ENCODE measurements around the gene IPO11.

IPO11 gene

DNA sequence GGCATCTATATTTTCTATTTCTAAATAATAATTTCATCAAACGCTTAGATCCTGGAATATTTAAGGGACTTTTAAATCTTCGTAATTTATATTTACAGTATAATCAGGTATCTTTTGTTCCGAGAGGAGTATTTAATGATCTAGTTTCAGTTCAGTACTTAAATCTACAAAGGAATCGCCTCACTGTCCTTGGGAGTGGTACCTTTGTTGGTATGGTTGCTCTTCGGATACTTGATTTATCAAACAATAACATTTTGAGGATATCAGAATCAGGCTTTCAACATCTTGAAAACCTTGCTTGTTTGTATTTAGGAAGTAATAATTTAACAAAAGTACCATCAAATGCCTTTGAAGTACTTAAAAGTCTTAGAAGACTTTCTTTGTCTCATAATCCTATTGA is 167.2 kb downstream of the IPO11 start:
- Mint-ChIP-seq H3K27me3 (ENCODE audit: low read depth) (no peaks in the 10 kb centered on the region), H3K4me1 (ENCODE audit: low read depth) (peaks cover 15% of the 10 kb centered on the region), H3K4me3 (no peak overlapping the region), H3K27ac (no peak overlapping the region), H3K36me3 (ENCODE audit: low read depth) (peaks cover 10% of the 10 kb centered on the region), H3K9me3 (no peaks in the 10 kb centered on the region)

- Mint-ChIP-seq H3K4me3 (no peak overlapping the region), H3K27ac (no peak overlapping the region), H3K9me3 (no peaks in the 10 kb centered on the region), H3K27me3 (ENCODE audit: low read depth) (no peaks in the 10 kb centered on the region), H3K4me1 (ENCODE audit: low read depth) (peaks cover 18% of the 10 kb centered on the region), H3K36me3 (ENCODE audit: low read depth) (peaks cover 7% of the 10 kb centered on the region)
These were observed 169.5 kb downstream of the IPO11 start for GRCh38 chr5:62581836-62582597.

DNA sequence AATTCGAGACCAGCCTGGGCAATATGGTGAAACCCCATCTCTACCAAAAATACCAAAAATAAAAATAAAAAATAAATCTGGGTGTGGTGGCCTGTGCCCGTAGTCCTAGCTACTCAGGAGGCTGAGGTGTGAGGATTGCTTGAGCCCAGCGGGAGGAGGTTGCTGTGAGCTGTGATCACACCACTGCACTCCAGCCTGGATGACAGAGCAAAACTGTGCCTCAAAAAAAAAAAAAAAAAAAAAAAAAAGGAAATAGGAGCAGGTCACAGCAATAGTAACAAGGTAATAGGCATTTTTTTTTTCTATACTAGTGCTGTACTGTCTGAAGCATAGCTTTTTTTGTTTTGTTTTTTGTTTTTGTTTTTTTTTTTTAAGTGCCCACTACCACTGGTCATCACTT is 171.8 kb downstream of the IPO11 start:
- no peaks in the 10 kb centered on the region for H3K9me3 Mint-ChIP-seq
- H3K4me3 Mint-ChIP-seq, result no peak overlapping the region
- peaks cover 15% of the 10 kb centered on the region for H3K4me1 Mint-ChIP-seq (ENCODE audit: low read depth)
- H3K36me3 Mint-ChIP-seq (ENCODE audit: low read depth), result peaks cover 9% of the 10 kb centered on the region
- H3K27ac Mint-ChIP-seq, result no peak overlapping the region
- no peaks in the 10 kb centered on the region for H3K27me3 Mint-ChIP-seq (ENCODE audit: low read depth)

DNA sequence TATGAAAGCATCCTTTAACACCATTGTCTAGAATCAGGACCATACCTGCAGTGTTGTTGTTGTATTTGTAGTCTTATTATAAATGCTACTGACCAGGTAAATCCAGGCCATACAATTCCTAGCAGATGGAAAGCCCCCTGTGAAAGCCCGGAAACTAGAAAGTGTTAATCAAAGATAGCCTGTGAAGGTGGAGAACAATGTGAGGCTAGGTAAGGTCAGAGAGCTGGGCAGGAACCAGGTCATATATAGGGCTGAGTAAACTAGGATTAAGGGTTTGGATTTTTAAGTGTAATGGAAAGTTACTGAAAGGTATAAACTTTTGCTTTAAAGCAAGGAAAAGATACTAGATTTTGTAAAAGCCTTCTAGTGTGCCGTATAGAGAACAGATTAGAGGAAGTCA is 172.7 kb downstream of the IPO11 start:
- Mint-ChIP-seq H3K27ac (no peak overlapping the region), H3K27me3 (ENCODE audit: low read depth) (no peaks in the 10 kb centered on the region), H3K4me1 (ENCODE audit: low read depth) (peaks cover 15% of the 10 kb centered on the region), H3K9me3 (no peaks in the 10 kb centered on the region), H3K36me3 (ENCODE audit: low read depth) (peaks cover 10% of the 10 kb centered on the region), H3K4me3 (no peak overlapping the region)

DNA sequence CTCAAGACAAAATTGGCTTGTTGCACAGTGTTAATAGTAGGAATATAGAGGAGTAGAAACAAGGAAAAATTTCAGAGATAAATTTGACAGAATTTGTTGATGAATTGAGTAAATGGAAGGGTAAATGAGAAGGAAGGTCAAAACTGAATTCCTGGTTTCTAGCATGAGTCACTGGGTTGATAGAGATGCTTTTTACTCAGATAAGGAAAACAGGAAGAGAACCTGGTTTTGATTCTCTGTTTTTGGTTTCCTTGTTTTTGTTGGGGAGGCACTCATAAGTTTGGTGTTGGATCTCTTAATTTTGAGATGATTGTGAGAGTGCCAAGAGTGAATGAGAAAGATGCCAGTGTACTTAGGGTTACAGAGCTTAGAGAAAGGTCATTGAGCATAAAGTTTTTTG is 173.2 kb downstream of the IPO11 start:
- no peaks in the 10 kb centered on the region for H3K9me3 Mint-ChIP-seq
- H3K4me3 Mint-ChIP-seq, result no peak overlapping the region
- peaks cover 8% of the 10 kb centered on the region for H3K36me3 Mint-ChIP-seq (ENCODE audit: low read depth)
- H3K27me3 Mint-ChIP-seq (ENCODE audit: low read depth), result no peaks in the 10 kb centered on the region
- peaks cover 15% of the 10 kb centered on the region for H3K4me1 Mint-ChIP-seq (ENCODE audit: low read depth)
- no peak overlapping the region for H3K27ac Mint-ChIP-seq

GRCh38 chr5:62587737-62588136 is 175.2 kb downstream of the IPO11 start:
- H3K4me1 Mint-ChIP-seq (ENCODE audit: low read depth), result peaks cover 10% of the 10 kb centered on the region
- H3K4me3 Mint-ChIP-seq, result no peak overlapping the region
- H3K27me3 Mint-ChIP-seq (ENCODE audit: low read depth), result no peaks in the 10 kb centered on the region
- no peak overlapping the region for H3K27ac Mint-ChIP-seq
- no peaks in the 10 kb centered on the region for H3K9me3 Mint-ChIP-seq
- H3K36me3 Mint-ChIP-seq (ENCODE audit: low read depth), result peaks cover 11% of the 10 kb centered on the region

- H3K4me3 Mint-ChIP-seq, result no peak overlapping the region
- no peaks in the 10 kb centered on the region for H3K9me3 Mint-ChIP-seq
- H3K27me3 Mint-ChIP-seq (ENCODE audit: low read depth), result no peaks in the 10 kb centered on the region
- peaks cover 15% of the 10 kb centered on the region for H3K4me1 Mint-ChIP-seq (ENCODE audit: low read depth)
- H3K36me3 Mint-ChIP-seq (ENCODE audit: low read depth), result peaks cover 16% of the 10 kb centered on the region
- no peak overlapping the region for H3K27ac Mint-ChIP-seq
These were observed 176.1 kb downstream of the IPO11 start for GRCh38 chr5:62588668-62589067.

DNA sequence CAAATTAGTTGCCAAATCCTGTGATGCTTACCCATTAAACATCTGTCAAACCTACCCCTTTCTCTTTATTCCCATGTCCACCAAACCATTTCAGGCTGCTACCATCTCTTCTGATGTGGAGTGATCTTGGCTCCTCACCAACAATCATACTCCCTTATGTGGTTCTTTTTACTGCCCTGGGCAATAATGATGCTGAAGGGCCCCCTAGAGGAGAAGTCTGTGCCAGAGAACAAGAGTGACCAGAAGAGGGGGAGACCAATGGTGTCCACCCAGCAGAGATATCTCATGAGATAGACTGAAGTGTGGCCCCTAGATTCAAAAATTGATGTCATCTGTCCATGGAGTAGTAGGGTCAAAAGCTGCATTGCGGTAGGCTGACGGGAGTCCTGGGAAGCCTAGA is 176.9 kb downstream of the IPO11 start:
- H3K27me3 Mint-ChIP-seq (ENCODE audit: low read depth), result no peaks in the 10 kb centered on the region
- H3K4me1 Mint-ChIP-seq (ENCODE audit: low read depth), result peaks cover 15% of the 10 kb centered on the region
- no peak overlapping the region for H3K27ac Mint-ChIP-seq
- no peak overlapping the region for H3K4me3 Mint-ChIP-seq
- peaks cover 17% of the 10 kb centered on the region for H3K36me3 Mint-ChIP-seq (ENCODE audit: low read depth)
- no peaks in the 10 kb centered on the region for H3K9me3 Mint-ChIP-seq

- peaks cover 12% of the 10 kb centered on the region for H3K4me1 Mint-ChIP-seq (ENCODE audit: low read depth)
- H3K4me3 Mint-ChIP-seq, result no peak overlapping the region
- no peaks in the 10 kb centered on the region for H3K27me3 Mint-ChIP-seq (ENCODE audit: low read depth)
- H3K27ac Mint-ChIP-seq, result no peak overlapping the region
- H3K9me3 Mint-ChIP-seq, result no peaks in the 10 kb centered on the region
- peaks cover 20% of the 10 kb centered on the region for H3K36me3 Mint-ChIP-seq (ENCODE audit: low read depth)
These were observed 177.8 kb downstream of the IPO11 start for GRCh38 chr5:62590387-62590786.

DNA sequence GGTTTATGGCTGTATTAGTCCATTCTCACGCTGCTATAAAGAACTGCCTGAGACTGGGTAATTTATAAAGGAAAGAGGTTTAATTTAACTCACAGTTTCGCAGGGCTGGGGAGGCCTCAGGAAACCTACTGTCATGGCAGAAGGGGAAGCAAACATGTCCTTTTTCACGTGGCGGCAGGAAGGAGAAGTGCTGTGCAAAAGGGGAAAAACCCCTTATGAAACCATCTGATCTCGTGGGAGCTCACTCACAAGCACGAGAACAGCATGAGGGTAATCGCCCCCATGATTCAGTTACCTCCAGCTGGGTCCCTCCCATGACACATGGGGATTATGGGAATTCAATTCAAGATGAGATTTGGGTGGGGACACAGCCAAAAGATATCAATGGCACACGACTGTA is 180.0 kb downstream of the IPO11 start:
- H3K4me1 Mint-ChIP-seq (ENCODE audit: low read depth), result peaks cover 4% of the 10 kb centered on the region
- no peak overlapping the region for H3K27ac Mint-ChIP-seq
- no peaks in the 10 kb centered on the region for H3K27me3 Mint-ChIP-seq (ENCODE audit: low read depth)
- no peaks in the 10 kb centered on the region for H3K9me3 Mint-ChIP-seq
- H3K36me3 Mint-ChIP-seq (ENCODE audit: low read depth), result peaks cover 22% of the 10 kb centered on the region
- no peak overlapping the region for H3K4me3 Mint-ChIP-seq

DNA sequence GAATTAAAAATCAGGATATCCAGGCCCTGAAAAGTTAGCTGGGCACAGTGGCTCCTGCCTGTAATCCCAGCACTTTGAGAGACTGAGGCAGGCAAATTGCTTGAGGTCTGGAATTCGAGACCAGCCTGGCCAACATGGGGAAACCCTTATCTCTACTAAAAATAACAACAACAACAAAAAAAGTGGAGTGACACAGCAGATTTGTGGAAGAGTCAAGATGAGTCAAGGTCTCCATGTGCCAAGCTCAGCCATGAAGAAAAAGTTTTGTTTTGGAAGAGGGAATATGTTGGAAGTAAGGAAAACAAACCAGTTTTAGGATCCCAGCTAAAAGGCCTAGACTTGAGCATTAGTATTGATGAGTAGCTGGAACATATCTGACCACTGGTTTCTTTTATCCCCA is 180.8 kb downstream of the IPO11 start:
- no peak overlapping the region for H3K4me3 Mint-ChIP-seq
- H3K9me3 Mint-ChIP-seq, result no peaks in the 10 kb centered on the region
- H3K27me3 Mint-ChIP-seq (ENCODE audit: low read depth), result no peaks in the 10 kb centered on the region
- peaks cover 4% of the 10 kb centered on the region for H3K4me1 Mint-ChIP-seq (ENCODE audit: low read depth)
- peaks cover 22% of the 10 kb centered on the region for H3K36me3 Mint-ChIP-seq (ENCODE audit: low read depth)
- H3K27ac Mint-ChIP-seq, result no peak overlapping the region

GRCh38 chr5:62594364-62594984 is 181.9 kb downstream of the IPO11 start:
- Mint-ChIP-seq H3K36me3 (ENCODE audit: low read depth) (peaks cover 19% of the 10 kb centered on the region), H3K4me1 (ENCODE audit: low read depth) (peaks cover 4% of the 10 kb centered on the region)

GRCh38 chr5:62596096-62596495 is 183.5 kb downstream of the IPO11 start:
- peaks cover 4% of the 10 kb centered on the region for H3K4me1 Mint-ChIP-seq (ENCODE audit: low read depth)
- H3K4me3 Mint-ChIP-seq, result no peak overlapping the region
- H3K9me3 Mint-ChIP-seq, result no peaks in the 10 kb centered on the region
- H3K36me3 Mint-ChIP-seq (ENCODE audit: low read depth), result peaks cover 18% of the 10 kb centered on the region
- H3K27ac Mint-ChIP-seq, result no peak overlapping the region
- no peaks in the 10 kb centered on the region for H3K27me3 Mint-ChIP-seq (ENCODE audit: low read depth)

More at GRCh38 chr5:62594364-62594984, 181.9 kb downstream of the IPO11 start:
- no peaks in the 10 kb centered on the region for H3K9me3 Mint-ChIP-seq
- H3K27ac Mint-ChIP-seq, result no peak overlapping the region
- no peak overlapping the region for H3K4me3 Mint-ChIP-seq
- no peaks in the 10 kb centered on the region for H3K27me3 Mint-ChIP-seq (ENCODE audit: low read depth)

DNA sequence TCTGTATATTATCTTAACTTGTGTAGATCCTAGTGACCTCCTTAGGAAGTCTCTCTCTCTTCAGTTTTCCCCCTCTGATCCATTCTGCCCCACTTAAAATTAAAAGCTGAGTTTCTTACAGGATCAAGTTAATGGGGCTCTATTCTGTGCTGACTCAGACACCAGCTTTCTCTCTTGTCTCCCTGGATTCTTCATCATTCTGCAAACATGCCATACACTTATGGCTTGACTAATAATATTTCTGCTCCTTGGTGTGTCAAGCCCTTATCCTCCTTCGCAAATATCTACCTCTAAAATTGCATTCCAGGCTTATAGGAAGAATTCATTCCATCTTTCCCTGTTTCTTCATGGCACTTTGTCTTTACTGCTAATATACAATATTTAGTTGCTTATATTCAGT is 184.1 kb downstream of the IPO11 start:
- Mint-ChIP-seq H3K4me3 (no peak overlapping the region), H3K9me3 (no peaks in the 10 kb centered on the region), H3K36me3 (ENCODE audit: low read depth) (peaks cover 18% of the 10 kb centered on the region), H3K27ac (no peak overlapping the region), H3K4me1 (ENCODE audit: low read depth) (peaks cover 4% of the 10 kb centered on the region), H3K27me3 (ENCODE audit: low read depth) (no peaks in the 10 kb centered on the region)

DNA sequence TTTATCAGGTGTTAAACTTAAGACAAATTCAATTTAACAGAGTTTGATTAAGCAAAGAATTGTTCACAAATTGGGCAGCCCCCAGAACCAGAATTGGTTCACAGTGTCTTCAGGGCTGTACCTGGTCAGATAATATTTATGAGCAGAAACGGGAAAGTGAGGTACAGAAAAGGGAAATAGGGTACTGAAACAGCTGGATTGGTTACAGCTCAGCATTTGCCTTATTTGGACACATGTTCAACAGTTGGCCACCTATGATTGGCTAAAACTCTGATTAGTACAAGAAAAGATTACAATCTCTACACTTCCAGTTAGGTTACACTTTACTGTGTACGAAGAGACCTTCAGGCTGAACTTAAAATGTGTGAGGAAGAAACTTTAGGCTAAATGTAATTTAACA is 184.8 kb downstream of the IPO11 start:
- Mint-ChIP-seq H3K9me3 (no peaks in the 10 kb centered on the region), H3K27ac (no peak overlapping the region), H3K4me3 (no peak overlapping the region)

More for the DNA sequence above, 184.8 kb downstream of the IPO11 start:
- Mint-ChIP-seq H3K27me3 (ENCODE audit: low read depth) (no peaks in the 10 kb centered on the region), H3K4me1 (ENCODE audit: low read depth) (peaks cover 4% of the 10 kb centered on the region), H3K36me3 (ENCODE audit: low read depth) (peaks cover 15% of the 10 kb centered on the region)
